Ramos (cell line): ENCODE results near the gene RPAP2.
"Not testable (repeated sequence)": the region's sequence is repeated elsewhere in the genome, so short reads cannot be mapped to it uniquely, and the experiment has no call there.

Experiments used
- in situ Hi-C: fragments of 300-500 bp; cut with MboI; formaldehyde crosslinking; loops from one replicate; pipeline ENCODE4 v1.14.3; 2022; ENCODE audit warnings: low sequenced_read_pairs; ENCODE audit not compliant: unreplicated experiment

RPAP2 gene

GRCh38 chr1:92298573-92299476, at the start of gene RPAP2, which contains the start of gene GLMN:
Gene RPAP2 (plus strand): TSS chr1:92299059. CDS start chr1:92299074, 15 bp downstream.
Gene GLMN (minus strand): TSS chr1:92298987. CDS start chr1:92297999, 988 bp downstream.
- in situ Hi-C loops = no loop called here

- in situ Hi-C loops = not testable (repeated sequence)
Observed at GRCh38 chr1:92254714-92255113, 44.1 kb upstream of the RPAP2 start.

GRCh38 chr1:92259350-92259749, 39.5 kb upstream of the RPAP2 start:
- in situ Hi-C loops = no loop called here

GRCh38 chr1:92262516-92262915, 36.3 kb upstream of the RPAP2 start:
- in situ Hi-C loops = no loop called here

- in situ Hi-C loops = no loop called here
Observed at GRCh38 chr1:92273039-92273438, 25.8 kb upstream of the RPAP2 start.

GRCh38 chr1:92274939-92275338, 23.9 kb upstream of the RPAP2 start:
- in situ Hi-C loops = no loop called here

GRCh38 chr1:92276082-92276481, 22.8 kb upstream of the RPAP2 start:
- in situ Hi-C loops = no loop called here

- in situ Hi-C loops = no loop called here
Observed at GRCh38 chr1:92277105-92277723, 21.6 kb upstream of the RPAP2 start.

- in situ Hi-C loops = not testable (repeated sequence)
Observed at GRCh38 chr1:92279781-92280180, 19.1 kb upstream of the RPAP2 start.

GRCh38 chr1:92281411-92281810, 17.4 kb upstream of the RPAP2 start:
- in situ Hi-C loops = not testable (repeated sequence)

GRCh38 chr1:92291372-92291999, 7.4 kb upstream of the RPAP2 start:
- in situ Hi-C loops = no loop called here

GRCh38 chr1:92298213-92298572, 666 bp upstream of the RPAP2 start:
- in situ Hi-C loops = no loop called here

- in situ Hi-C loops = no loop called here
Observed at GRCh38 chr1:92299477-92300150, 755 bp downstream of the RPAP2 start.

GRCh38 chr1:92301021-92301420, 2.2 kb downstream of the RPAP2 start:
- in situ Hi-C loops = no loop called here

- in situ Hi-C loops = no loop called here
Observed at GRCh38 chr1:92306020-92306419, 7.2 kb downstream of the RPAP2 start.

GRCh38 chr1:92307980-92308379, 9.1 kb downstream of the RPAP2 start:
- in situ Hi-C loops = no loop called here

- in situ Hi-C loops = loop anchor here (10.0 kb wide), 1 partner anchor 315 kb away; no protein-coding TSS in a partner anchor
Observed at GRCh38 chr1:92310185-92310597, 11.3 kb downstream of the RPAP2 start.

GRCh38 chr1:92314024-92314423, 15.2 kb downstream of the RPAP2 start:
- in situ Hi-C loops = loop anchor here (10.0 kb wide), 1 partner anchor 311 kb away; no protein-coding TSS in a partner anchor

GRCh38 chr1:92315766-92316599, 17.1 kb downstream of the RPAP2 start:
- in situ Hi-C loops = loop anchor here (10.0 kb wide), 1 partner anchor 309 kb away; no protein-coding TSS in a partner anchor
